ENCODE data around the gene PRICKLE4. TPM values are rescaled to one million over a fixed set of nuclear protein-coding genes. Genes with fewer than 3 reads are reported as not detected.

The PRICKLE4 gene
- total RNA-seq, 1 donor from 2014 or later, result 3.4 TPM

DNA sequence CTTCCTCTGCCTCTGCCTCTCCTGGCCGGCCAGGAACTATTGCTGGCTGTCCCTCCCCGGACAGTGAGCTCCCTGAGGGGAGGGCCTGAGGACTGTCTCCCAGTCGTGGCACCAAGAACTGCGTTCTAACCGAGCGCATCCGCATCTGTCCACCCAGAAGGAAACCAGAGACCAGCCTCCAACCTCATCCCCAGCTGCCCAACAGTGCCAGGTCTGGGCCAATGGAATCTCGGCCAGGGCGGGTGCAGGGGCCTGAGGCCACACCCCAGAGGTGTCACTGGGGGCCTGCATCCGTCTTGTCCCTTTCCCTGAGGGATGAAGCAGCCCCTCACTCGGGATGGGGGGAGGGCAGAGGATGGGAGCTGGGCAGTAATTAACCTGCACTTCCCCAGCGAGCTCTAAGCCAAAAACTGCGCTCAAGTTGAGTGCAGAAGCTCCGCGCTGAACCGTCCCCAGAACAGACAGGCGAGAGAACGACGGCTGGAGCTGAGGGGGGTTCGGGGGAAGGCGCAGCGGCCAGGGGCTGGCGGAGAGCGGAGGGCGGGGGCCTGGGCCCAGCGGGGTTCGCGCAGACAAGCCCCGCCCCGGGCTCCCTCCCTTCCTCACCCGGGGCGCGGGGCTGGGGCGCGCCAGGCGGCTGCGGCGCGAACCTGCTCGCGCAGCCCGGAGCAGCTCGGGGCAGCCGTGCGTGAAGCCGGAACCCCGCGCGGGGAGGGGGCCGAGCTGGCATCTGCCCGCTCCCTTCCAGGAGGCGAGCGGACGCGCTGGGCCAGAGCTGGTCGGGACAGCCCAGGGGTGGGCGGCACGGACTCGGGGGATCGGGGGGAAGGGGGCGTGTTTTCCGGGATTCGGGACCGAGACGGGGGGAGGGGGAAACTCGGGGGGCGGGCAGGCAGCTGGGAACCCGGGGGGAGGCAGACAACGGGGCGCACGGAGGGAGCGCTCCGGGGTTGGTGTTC lies 46.6 kb upstream of the PRICKLE4 start:
- H3K27ac ChIP-seq (ENCODE audit: low read depth, low read length), result peak overlapping the region; percentile 45
- FAIRE-seq, result no peak

DNA sequence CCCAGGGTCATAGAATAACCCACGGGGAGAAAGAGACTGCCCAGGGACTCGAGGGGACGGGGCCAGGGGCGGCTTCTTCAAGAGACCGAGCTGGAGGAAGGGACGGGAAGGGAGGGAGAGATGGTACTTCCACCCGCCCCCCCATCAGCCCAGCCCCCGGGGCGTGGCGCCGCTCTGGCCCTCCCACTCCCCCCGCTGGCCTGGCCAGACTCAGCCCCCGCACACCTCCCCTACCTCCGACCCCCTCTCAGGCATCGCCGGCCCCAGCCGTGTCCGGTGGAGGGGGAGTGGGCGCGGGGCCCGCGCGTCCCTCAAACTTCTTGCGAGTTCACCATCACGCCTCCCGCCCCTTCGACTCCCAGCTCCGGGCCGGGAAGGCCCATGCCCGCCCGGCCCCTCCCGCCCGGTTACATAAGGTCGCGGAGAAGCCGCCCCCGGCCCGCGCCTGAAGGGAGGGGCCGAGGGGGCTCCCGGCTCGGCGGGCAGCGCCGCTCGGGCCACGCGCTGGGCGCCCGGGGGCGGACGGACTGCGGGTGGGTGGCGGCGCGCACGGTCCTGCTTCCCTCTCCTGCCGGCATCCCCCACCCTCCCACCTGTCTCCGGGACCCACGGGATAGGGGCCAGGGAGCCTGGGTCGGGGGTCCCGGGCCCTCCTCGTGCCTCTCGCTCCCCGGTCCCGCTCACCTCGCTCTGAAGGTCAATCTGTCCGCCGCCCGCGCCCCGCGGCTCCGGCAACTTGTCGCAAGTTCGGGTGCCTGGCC lies 45.7 kb upstream of the PRICKLE4 start:
- peaks cover 11% of the 10 kb centered on the region for H3K4me1 Mint-ChIP-seq (ENCODE audit: low read depth, unreplicated experiment)
- Histone ChIP-seq H3K27me3 (ENCODE audit: insufficient read depth, low read length) (no peaks in the 10 kb centered on the region), H3K36me3 (ENCODE audit: insufficient read depth, low read length) (no peaks in the 10 kb centered on the region), H4K20me1 (ENCODE audit: insufficient read depth, low read length) (peaks cover 13% of the 10 kb centered on the region), H2AFZ (ENCODE audit: low read depth, low read length) (peak overlapping the region; percentile 85), H3K4me2 (ENCODE audit: low read length) (peak overlapping the region; percentile 96), H3K4me1 (ENCODE audit: insufficient read depth, low read length) (peaks cover 30% of the 10 kb centered on the region), H3K9ac (ENCODE audit: low read length) (peak overlapping the region; percentile 74), H3K79me2 (ENCODE audit: insufficient read depth, low read length) (peaks cover 6% of the 10 kb centered on the region), H3K4me3 (ENCODE audit: insufficient read depth, low read depth, low read length) (peak overlapping the region; percentile 62), H3K27ac (ENCODE audit: low read depth, low read length) (peak overlapping the region; percentile 12), H3K9me3 (ENCODE audit: insufficient read depth, low read depth, low read length) (no peaks in the 10 kb centered on the region)
- peaks cover 13% of the 10 kb centered on the region for H3K27me3 Mint-ChIP-seq (ENCODE audit: low read depth, unreplicated experiment)
- H3K36me3 Mint-ChIP-seq (ENCODE audit: low read depth, unreplicated experiment), result no peaks in the 10 kb centered on the region
- TF ChIP-seq EZH2 (IDR thresholded peaks at IDR 0.05; ENCODE audit: insufficient read depth, low read length), result no peak
- TF ChIP-seq, protein P1, sequence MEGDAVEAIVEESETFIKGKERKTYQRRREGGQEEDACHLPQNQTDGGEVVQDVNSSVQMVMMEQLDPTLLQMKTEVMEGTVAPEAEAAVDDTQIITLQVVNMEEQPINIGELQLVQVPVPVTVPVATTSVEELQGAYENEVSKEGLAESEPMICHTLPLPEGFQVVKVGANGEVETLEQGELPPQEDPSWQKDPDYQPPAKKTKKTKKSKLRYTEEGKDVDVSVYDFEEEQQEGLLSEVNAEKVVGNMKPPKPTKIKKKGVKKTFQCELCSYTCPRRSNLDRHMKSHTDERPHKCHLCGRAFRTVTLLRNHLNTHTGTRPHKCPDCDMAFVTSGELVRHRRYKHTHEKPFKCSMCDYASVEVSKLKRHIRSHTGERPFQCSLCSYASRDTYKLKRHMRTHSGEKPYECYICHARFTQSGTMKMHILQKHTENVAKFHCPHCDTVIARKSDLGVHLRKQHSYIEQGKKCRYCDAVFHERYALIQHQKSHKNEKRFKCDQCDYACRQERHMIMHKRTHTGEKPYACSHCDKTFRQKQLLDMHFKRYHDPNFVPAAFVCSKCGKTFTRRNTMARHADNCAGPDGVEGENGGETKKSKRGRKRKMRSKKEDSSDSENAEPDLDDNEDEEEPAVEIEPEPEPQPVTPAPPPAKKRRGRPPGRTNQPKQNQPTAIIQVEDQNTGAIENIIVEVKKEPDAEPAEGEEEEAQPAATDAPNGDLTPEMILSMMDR (IDR thresholded peaks at IDR 0.05; ENCODE audit: insufficient read depth, low read depth, low read length), result no peak
- peak overlapping the region; percentile 78 for H3K4me3 Mint-ChIP-seq (ENCODE audit: unreplicated experiment)
- no peak overlapping the region for H3K27ac Mint-ChIP-seq (ENCODE audit: unreplicated experiment)
- peak; percentile 68 for DNase-seq (ENCODE audit: low read depth)
- H3K9me3 Mint-ChIP-seq (ENCODE audit: unreplicated experiment), result no peaks in the 10 kb centered on the region
- no peak for FAIRE-seq

More for the DNA sequence above, 46.6 kb upstream of the PRICKLE4 start:
- no peaks in the 10 kb centered on the region for H3K27me3 ChIP-seq (ENCODE audit: insufficient read depth, low read length)
- H3K36me3 Mint-ChIP-seq (ENCODE audit: low read depth, unreplicated experiment), result no peaks in the 10 kb centered on the region
- peak overlapping the region; percentile 88 for H2AFZ ChIP-seq (ENCODE audit: low read depth, low read length)
- H3K4me3 Mint-ChIP-seq (ENCODE audit: unreplicated experiment), result peak overlapping the region; percentile 81
- peaks cover 8% of the 10 kb centered on the region for H3K4me1 Mint-ChIP-seq (ENCODE audit: low read depth, unreplicated experiment)
- no peaks in the 10 kb centered on the region for H3K9me3 Mint-ChIP-seq (ENCODE audit: unreplicated experiment)
- H3K27me3 Mint-ChIP-seq (ENCODE audit: low read depth, unreplicated experiment), result peaks cover 21% of the 10 kb centered on the region
- H3K36me3 ChIP-seq (ENCODE audit: insufficient read depth, low read length), result no peaks in the 10 kb centered on the region
- peak overlapping the region; percentile 74 for H3K9ac ChIP-seq (ENCODE audit: low read length)
- TF ChIP-seq, protein P1 (IDR thresholded peaks at IDR 0.05; ENCODE audit: insufficient read depth, low read depth, low read length), result no peak
- no peak for TF ChIP-seq EZH2 (IDR thresholded peaks at IDR 0.05; ENCODE audit: insufficient read depth, low read length)
- H3K79me2 ChIP-seq (ENCODE audit: insufficient read depth, low read length), result peaks cover 6% of the 10 kb centered on the region
- H3K4me1 ChIP-seq (ENCODE audit: insufficient read depth, low read length), result peaks cover 28% of the 10 kb centered on the region
- H3K9me3 ChIP-seq (ENCODE audit: insufficient read depth, low read depth, low read length), result no peaks in the 10 kb centered on the region
- peak; percentile 47 for DNase-seq (ENCODE audit: low read depth)
- peak overlapping the region; percentile 96 for H3K4me2 ChIP-seq (ENCODE audit: low read length)
- no peak overlapping the region for H3K27ac Mint-ChIP-seq (ENCODE audit: unreplicated experiment)
- H4K20me1 ChIP-seq (ENCODE audit: insufficient read depth, low read length), result peaks cover 14% of the 10 kb centered on the region
- H3K4me3 ChIP-seq (ENCODE audit: insufficient read depth, low read depth, low read length), result peak overlapping the region; percentile 62

All from astrocyte (in vitro differentiated cells and primary cell).